Tibial nerve (tissue), 3 donors: ENCODE results near the gene SLC6A2.

Source experiments
- CTCF ChIP-seq, 5 experiments: fragments of 200-600 bp in 3 of 5; fragments of 450-650 bp in 2 of 5; sonication (generic) in 3 of 5; IDR thresholded peaks; one replicate each; pipeline ENCODE4 v1.5.1; 2016 to 2019; ENCODE audit warnings: antibody characterized with exemption in 5 of 5, mild to moderate bottlenecking in 3 of 5, moderate library complexity in 2 of 5
- POLR2A ChIP-seq, 2 donors: fragments of 450-650 bp; IDR thresholded peaks; one replicate each; pipeline ENCODE4 v1.6.1; 2017; ENCODE audit warnings: antibody characterized with exemption in 2 of 2, mild to moderate bottlenecking in 2 of 2, moderate library complexity in 2 of 2

- no peak for TF ChIP-seq CTCF (IDR thresholded peaks at IDR 0.05)
- no peak for TF ChIP-seq POLR2A (IDR thresholded peaks at IDR 0.05)
Measured at GRCh38 chr16:55658898-55659420, 3.2 kb downstream of the SLC6A2 start.
